Neural progenitor cell (in vitro differentiated cells): ENCODE measurements around the gene METTL9.

ENCODE experiments used
- CTCF ChIP-seq: fragments of 200-600 bp; sonication (generic); IDR thresholded peaks from 2 replicates; pipeline ENCODE4 v1.5.1; 2017; ENCODE audit warnings: antibody characterized with exemption, mild to moderate bottlenecking
- EZH2 ChIP-seq: fragments of 200-600 bp; sonication (generic); IDR thresholded peaks from 2 replicates; pipeline ENCODE4 v1.6.1; 2017; ENCODE audit warnings: antibody characterized with exemption, mild to moderate bottlenecking, moderate library complexity
- EZH2phosphoT487 ChIP-seq: fragments of 200-600 bp; sonication (generic); IDR thresholded peaks from 2 replicates; pipeline ENCODE4 v1.6.1; 2017; ENCODE audit warnings: antibody characterized with exemption

GRCh38 chr16:21646091-21646490 is 46.7 kb downstream of the METTL9 start:
- TF ChIP-seq CTCF (no peak), EZH2 (no peak), EZH2phosphoT487 (no peak)
